DOHH2 (cell line): Measurements from ENCODE around the gene MSL2.

ENCODE experiments used
- H3F3A ChIP-seq: fragments of 200-600 bp; sonication (generic), shearing (Covaris generic); 2 replicates; pipeline ENCODE4 v1.6.0; 2016; ENCODE audit warnings: antibody characterized with exemption, mild to moderate bottlenecking; ENCODE audit not compliant: control insufficient read depth, insufficient read depth
- H3K27ac ChIP-seq: fragments of 200-600 bp; sonication (generic); 2 replicates; pipeline ENCODE4 v1.5.1; 2014; ENCODE audit warnings: low read depth, mild to moderate bottlenecking, low read length, moderate library complexity
- H3K27me3 ChIP-seq: fragments of 200-600 bp; sonication (generic); 2 replicates; pipeline ENCODE4 v1.6.1; 2014; ENCODE audit warnings: mild to moderate bottlenecking, low read length, mixed read lengths; ENCODE audit not compliant: control insufficient read depth
- H3K36me3 ChIP-seq: fragments of 200-600 bp; sonication (generic); 2 replicates; pipeline ENCODE4 v1.6.1; 2014; ENCODE audit warnings: mild to moderate bottlenecking, low read length, moderate library complexity, mixed read lengths; ENCODE audit not compliant: control insufficient read depth
- H3K4me1 ChIP-seq: fragments of 200-600 bp; sonication (generic); 2 replicates; pipeline ENCODE4 v1.6.1; 2014; ENCODE audit warnings: mild to moderate bottlenecking, low read length, mixed read lengths; ENCODE audit not compliant: control insufficient read depth
- H3K4me2 ChIP-seq: fragments of 200-600 bp; sonication (generic); 2 replicates; pipeline ENCODE4 v1.6.0; 2014; ENCODE audit warnings: mild to moderate bottlenecking, low read length, moderate library complexity
- H3K4me3 ChIP-seq: fragments of 200-600 bp; sonication (generic); 2 replicates; pipeline ENCODE4 v1.5.1; 2014; ENCODE audit warnings: mild to moderate bottlenecking, low read length, mixed read lengths
- H3K79me2 ChIP-seq: fragments of 200-600 bp; sonication (generic); 2 replicates; pipeline ENCODE4 v1.6.1; 2014; ENCODE audit warnings: mild to moderate bottlenecking, low read length, mixed read lengths; ENCODE audit not compliant: control insufficient read depth
- H3K9me2 ChIP-seq: fragments of 200-600 bp; sonication (generic); replicated peaks from 2 replicates; pipeline ENCODE4 v1.6.1; 2014; ENCODE audit warnings: mild to moderate bottlenecking, low read length, mixed read lengths; ENCODE audit not compliant: control insufficient read depth
- H3K9me3 ChIP-seq: fragments of 200-600 bp; sonication (generic); 2 replicates; pipeline ENCODE4 v1.6.1; 2014; ENCODE audit warnings: antibody characterized with exemption, low read length, mixed read lengths; ENCODE audit not compliant: control insufficient read depth, insufficient read depth
- H4K20me1 ChIP-seq: fragments of 200-600 bp; sonication (generic); 2 replicates; pipeline ENCODE4 v1.6.0; 2014; ENCODE audit warnings: low read depth, mild to moderate bottlenecking, antibody characterized with exemption, low read length, moderate library complexity; ENCODE audit not compliant: control insufficient read depth, insufficient read depth
- CTCF ChIP-seq: fragments of 200-600 bp; sonication (generic); IDR thresholded peaks from one replicate; pipeline ENCODE4 v1.5.1; 2014; ENCODE audit warnings: antibody characterized with exemption, mild to moderate bottlenecking, low read depth, low read length; ENCODE audit not compliant: poor library complexity, severe bottlenecking
- EZH2phosphoT487 ChIP-seq: fragments of 200-600 bp; sonication (generic); IDR thresholded peaks from 2 replicates; pipeline ENCODE4 v1.6.1; 2017; ENCODE audit warnings: borderline replicate concordance, mild to moderate bottlenecking, antibody characterized with exemption, low read length, moderate library complexity, mixed read lengths

The MSL2 gene

GRCh38 chr3:136141291-136141785, 54.8 kb downstream of the MSL2 start:
- H3K79me2 ChIP-seq = no peaks in the 10 kb centered on the region
- peaks cover 21% of the 10 kb centered on the region for H3F3A ChIP-seq
- peaks cover 9% of the 10 kb centered on the region; the same call in 1 of the 2 replicates for H3K4me1 ChIP-seq
- H3K27me3 ChIP-seq = no peaks in the 10 kb centered on the region
- no peak overlapping the region for H3K4me2 ChIP-seq
- no peaks in the 10 kb centered on the region for H3K36me3 ChIP-seq
- TF ChIP-seq EZH2phosphoT487 = no peak
- no peak for TF ChIP-seq CTCF
- no peaks in the 10 kb centered on the region for H4K20me1 ChIP-seq
- H3K9me2 ChIP-seq = no peaks in the 10 kb centered on the region
- no peak overlapping the region for H3K27ac ChIP-seq
- H3K4me3 ChIP-seq = no peak overlapping the region
- H3K9me3 ChIP-seq = no peaks in the 10 kb centered on the region

- Histone ChIP-seq H3K4me1 (peaks cover 14% of the 10 kb centered on the region), H3K27me3 (no peaks in the 10 kb centered on the region), H3K9me2 (no peaks in the 10 kb centered on the region), H3K27ac (no peak overlapping the region), H4K20me1 (no peaks in the 10 kb centered on the region), H3K4me2 (no peak overlapping the region), H3F3A (peaks cover 5% of the 10 kb centered on the region), H3K36me3 (no peaks in the 10 kb centered on the region), H3K4me3 (no peak overlapping the region), H3K9me3 (no peaks in the 10 kb centered on the region), H3K79me2 (no peaks in the 10 kb centered on the region)
- no peak for TF ChIP-seq CTCF
- TF ChIP-seq EZH2phosphoT487 = no peak
Observed at GRCh38 chr3:136136454-136136853, 59.7 kb downstream of the MSL2 start.

DNA sequence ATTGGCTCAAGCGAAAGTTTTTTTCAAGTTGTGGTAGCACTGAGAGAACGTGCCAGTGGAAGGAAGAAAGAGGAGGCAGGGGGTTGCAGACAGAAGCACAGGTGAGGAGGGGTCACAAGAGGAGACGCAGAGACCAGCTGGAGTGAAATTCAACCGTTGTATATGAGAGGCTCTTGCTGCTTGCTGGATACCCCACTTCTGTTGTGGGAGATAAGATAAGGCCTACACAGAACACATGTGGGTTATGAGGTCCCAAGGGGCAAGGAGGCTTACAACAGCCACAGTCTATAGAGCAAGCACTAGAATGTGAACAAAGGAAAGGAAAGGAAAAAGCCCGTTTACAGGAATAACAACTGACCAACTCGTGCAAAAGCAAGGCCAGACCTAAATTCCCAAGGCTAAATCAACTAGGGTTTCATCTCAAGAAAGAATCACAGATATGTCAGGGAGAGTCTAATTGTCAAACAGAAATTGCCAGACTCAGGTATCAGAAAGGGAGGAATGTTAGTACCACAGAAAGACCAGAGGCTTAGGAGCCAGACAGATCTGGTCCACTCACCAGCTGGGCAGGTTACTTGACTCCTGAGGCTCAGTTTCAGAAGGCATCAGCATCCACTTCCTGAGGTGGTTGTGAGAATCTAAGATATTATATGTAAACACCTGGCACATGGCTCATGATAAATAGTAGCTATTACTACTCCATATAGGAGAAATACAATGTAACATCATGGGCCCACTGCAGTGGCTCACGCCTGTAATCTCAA, 60.9 kb downstream of the MSL2 start:
- H3K4me1 ChIP-seq = peaks cover 7% of the 10 kb centered on the region
- no peak for TF ChIP-seq CTCF
- TF ChIP-seq EZH2phosphoT487 = no peak
- H3K27me3 ChIP-seq = no peaks in the 10 kb centered on the region
- no peaks in the 10 kb centered on the region for H3K36me3 ChIP-seq
- no peak overlapping the region for H3K4me3 ChIP-seq
- H3K9me2 ChIP-seq = no peaks in the 10 kb centered on the region
- H3F3A ChIP-seq = no peaks in the 10 kb centered on the region; the same call in none of the 2 replicates
- no peaks in the 10 kb centered on the region for H3K9me3 ChIP-seq
- H4K20me1 ChIP-seq = no peaks in the 10 kb centered on the region
- no peaks in the 10 kb centered on the region for H3K79me2 ChIP-seq
- no peak overlapping the region for H3K4me2 ChIP-seq
- H3K27ac ChIP-seq = no peak overlapping the region
